HepG2 (cell line): ENCODE results near the gene PLPPR3. TPM values are rescaled to one million over a fixed set of nuclear protein-coding genes. Genes with fewer than 3 reads are reported as not detected.
A peak's percentile ranks its signal among the peaks of the same experiment; 100 is the strongest.

Source experiments
- EED ChIP-seq: sonication (generic); formaldehyde crosslinking; IDR thresholded peaks from 2 replicates; pipeline ENCODE4 v1.5.0; 2020; ENCODE audit warnings: mild to moderate bottlenecking, missing genetic modification reagents
- HNRNPLL ChIP-seq: fragments of 200-400 bp; formaldehyde crosslinking; IDR thresholded peaks from 2 replicates; pipeline ENCODE4 v1.6.1; 2017; ENCODE audit warnings: mild to moderate bottlenecking, low read depth, low read length; ENCODE audit not compliant: poor library complexity, severe bottlenecking
- POLR2AphosphoS2 ChIP-seq: IDR thresholded peaks from 2 replicates; pipeline ENCODE4 v1.6.1; 2011; ENCODE audit warnings: low read depth, low read length, improper control_type of control experiment
- ZNF143 ChIP-seq: sonication (generic); formaldehyde crosslinking; IDR thresholded peaks from 2 replicates; pipeline ENCODE4 v1.4.0; 2020; ENCODE audit warnings: missing genetic modification reagents
- polyA plus RNA-seq, 8 experiments: library from polyadenylated mRNA; depleted of rRNA in 3 of 8; stranded (reverse) in 7 of 8; unstranded in 1 of 8; fragments of >200 nt; fragmentation: Illumina TruSeq in 4 of 8; extraction: Trizol in 4 of 8; gene quantifications; 2 replicates each; pipeline versions ENCODE4 v1.2.1 to v1.2.3, GENCODE V29; 2011 to 2016; ENCODE audit warnings: low read depth in 4 of 8, missing spikeins in 1 of 8, mixed read lengths in 1 of 8; ENCODE audit not compliant: insufficient read depth in 1 of 8
- total RNA-seq, 5 experiments: library from RNA; depleted of rRNA; stranded (reverse); fragments of >200 nt; fragmentation: Illumina TruSeq; extraction: Trizol; gene quantifications; 2 replicates each; pipeline ENCODE4 v1.2.3, GENCODE V29; 2016; ENCODE audit warnings: low read depth in 1 of 5
- TF ChIP-seq, protein P1 (sequence below): sonication (generic); formaldehyde crosslinking; IDR thresholded peaks from one replicate; pipeline ENCODE4 v1.5.1; 2020; ENCODE audit warnings: mild to moderate bottlenecking, missing genetic modification reagents; ENCODE audit errors: not compliant biosample characterization
- TF ChIP-seq, protein P2 (sequence below): sonication (generic); formaldehyde crosslinking; IDR thresholded peaks from 2 replicates; pipeline ENCODE4 v1.5.1; 2020; ENCODE audit warnings: mild to moderate bottlenecking, missing genetic modification reagents, moderate library complexity

The PLPPR3 gene
- total and polyA plus RNA-seq, 2 of the 13 experiments (the other 11 are each of a cell fraction or from before 2014, with no cell fraction given), result 0.07 to 0.16 TPM

DNA sequence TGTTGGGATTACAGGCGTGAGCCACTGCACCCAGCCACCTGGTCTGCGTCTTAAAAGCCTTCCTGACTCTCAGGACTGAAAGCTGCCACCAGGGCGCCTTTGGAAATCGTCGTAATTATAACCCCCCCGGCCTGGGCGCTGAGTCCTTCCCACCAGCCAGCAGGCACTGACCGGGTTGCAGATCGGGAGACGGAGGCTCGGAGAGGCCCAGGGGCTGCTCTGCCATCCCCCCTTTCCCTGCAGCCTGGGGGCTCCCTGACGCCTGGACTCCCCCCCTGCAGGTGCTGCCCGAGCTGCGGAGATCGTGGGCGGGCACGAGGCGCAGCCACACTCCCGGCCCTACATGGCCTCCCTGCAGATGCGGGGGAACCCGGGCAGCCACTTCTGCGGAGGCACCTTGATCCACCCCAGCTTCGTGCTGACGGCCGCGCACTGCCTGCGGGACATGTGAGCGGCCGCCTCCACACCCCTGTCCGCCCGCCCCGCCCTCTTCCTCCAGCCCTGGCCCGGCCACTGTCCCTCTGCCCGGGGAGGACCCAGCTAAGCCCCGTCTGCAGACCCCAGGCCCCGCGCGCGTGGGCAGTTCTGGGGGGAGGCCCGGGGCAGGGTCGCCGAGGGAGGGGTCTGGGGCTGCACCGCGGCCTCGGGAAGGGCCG lies 21.6 kb upstream of the PLPPR3 start (continued):
- TF ChIP-seq, protein P1, sequence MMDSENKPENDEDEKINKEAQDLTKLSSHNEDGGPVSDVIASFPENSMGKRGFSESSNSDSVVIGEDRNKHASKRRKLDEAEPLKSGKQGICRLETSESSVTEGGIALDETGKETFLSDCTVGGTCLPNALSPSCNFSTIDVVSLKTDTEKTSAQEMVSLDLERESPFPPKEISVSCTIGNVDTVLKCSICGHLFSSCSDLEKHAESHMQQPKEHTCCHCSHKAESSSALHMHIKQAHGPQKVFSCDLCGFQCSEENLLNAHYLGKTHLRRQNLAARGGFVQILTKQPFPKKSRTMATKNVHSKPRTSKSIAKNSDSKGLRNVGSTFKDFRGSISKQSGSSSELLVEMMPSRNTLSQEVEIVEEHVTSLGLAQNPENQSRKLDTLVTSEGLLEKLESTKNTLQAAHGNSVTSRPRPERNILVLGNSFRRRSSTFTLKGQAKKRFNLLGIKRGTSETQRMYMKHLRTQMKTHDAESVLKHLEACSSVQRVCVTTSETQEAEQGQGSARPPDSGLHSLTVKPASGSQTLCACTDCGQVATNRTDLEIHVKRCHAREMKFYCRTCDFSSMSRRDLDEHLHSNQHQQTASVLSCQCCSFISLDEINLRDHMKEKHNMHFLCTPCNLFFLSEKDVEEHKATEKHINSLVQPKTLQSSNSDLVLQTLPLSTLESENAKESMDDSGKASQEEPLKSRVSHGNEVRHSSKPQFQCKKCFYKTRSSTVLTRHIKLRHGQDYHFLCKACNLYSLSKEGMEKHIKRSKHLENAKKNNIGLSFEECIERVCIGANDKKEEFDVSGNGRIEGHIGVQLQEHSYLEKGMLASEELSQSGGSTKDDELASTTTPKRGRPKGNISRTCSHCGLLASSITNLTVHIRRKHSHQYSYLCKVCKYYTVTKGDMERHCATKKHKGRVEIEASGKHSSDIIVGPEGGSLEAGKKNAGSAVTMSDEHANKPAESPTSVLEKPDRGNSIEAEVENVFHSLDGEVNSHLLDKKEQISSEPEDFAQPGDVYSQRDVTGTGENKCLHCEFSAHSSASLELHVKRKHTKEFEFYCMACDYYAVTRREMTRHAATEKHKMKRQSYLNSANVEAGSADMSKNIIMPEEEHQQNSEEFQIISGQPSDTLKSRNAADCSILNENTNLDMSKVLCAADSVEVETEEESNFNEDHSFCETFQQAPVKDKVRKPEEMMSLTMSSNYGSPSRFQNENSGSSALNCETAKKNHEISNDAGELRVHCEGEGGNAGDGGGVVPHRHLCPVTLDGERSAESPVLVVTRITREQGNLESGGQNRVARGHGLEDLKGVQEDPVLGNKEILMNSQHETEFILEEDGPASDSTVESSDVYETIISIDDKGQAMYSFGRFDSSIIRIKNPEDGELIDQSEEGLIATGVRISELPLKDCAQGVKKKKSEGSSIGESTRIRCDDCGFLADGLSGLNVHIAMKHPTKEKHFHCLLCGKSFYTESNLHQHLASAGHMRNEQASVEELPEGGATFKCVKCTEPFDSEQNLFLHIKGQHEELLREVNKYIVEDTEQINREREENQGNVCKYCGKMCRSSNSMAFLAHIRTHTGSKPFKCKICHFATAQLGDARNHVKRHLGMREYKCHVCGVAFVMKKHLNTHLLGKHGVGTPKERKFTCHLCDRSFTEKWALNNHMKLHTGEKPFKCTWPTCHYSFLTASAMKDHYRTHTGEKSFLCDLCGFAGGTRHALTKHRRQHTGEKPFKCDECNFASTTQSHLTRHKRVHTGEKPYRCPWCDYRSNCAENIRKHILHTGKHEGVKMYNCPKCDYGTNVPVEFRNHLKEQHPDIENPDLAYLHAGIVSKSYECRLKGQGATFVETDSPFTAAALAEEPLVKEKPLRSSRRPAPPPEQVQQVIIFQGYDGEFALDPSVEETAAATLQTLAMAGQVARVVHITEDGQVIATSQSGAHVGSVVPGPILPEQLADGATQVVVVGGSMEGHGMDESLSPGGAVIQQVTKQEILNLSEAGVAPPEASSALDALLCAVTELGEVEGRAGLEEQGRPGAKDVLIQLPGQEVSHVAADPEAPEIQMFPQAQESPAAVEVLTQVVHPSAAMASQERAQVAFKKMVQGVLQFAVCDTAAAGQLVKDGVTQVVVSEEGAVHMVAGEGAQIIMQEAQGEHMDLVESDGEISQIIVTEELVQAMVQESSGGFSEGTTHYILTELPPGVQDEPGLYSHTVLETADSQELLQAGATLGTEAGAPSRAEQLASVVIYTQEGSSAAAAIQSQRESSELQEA, result peak; percentile 39
- TF ChIP-seq, protein P2, sequence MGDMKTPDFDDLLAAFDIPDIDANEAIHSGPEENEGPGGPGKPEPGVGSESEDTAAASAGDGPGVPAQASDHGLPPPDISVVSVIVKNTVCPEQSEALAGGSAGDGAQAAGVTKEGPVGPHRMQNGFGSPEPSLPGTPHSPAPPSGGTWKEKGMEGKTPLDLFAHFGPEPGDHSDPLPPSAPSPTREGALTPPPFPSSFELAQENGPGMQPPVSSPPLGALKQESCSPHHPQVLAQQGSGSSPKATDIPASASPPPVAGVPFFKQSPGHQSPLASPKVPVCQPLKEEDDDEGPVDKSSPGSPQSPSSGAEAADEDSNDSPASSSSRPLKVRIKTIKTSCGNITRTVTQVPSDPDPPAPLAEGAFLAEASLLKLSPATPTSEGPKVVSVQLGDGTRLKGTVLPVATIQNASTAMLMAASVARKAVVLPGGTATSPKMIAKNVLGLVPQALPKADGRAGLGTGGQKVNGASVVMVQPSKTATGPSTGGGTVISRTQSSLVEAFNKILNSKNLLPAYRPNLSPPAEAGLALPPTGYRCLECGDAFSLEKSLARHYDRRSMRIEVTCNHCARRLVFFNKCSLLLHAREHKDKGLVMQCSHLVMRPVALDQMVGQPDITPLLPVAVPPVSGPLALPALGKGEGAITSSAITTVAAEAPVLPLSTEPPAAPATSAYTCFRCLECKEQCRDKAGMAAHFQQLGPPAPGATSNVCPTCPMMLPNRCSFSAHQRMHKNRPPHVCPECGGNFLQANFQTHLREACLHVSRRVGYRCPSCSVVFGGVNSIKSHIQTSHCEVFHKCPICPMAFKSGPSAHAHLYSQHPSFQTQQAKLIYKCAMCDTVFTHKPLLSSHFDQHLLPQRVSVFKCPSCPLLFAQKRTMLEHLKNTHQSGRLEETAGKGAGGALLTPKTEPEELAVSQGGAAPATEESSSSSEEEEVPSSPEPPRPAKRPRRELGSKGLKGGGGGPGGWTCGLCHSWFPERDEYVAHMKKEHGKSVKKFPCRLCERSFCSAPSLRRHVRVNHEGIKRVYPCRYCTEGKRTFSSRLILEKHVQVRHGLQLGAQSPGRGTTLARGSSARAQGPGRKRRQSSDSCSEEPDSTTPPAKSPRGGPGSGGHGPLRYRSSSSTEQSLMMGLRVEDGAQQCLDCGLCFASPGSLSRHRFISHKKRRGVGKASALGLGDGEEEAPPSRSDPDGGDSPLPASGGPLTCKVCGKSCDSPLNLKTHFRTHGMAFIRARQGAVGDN, result peak; percentile 81
- no peak for TF ChIP-seq ZNF143
- 0 out of 2 replicates have a peak, but pooled peaks have one; percentile 71 for TF ChIP-seq EED (CRISPR knock-in tag)
- TF ChIP-seq POLR2AphosphoS2, result no peak
- peak; percentile 24 for TF ChIP-seq HNRNPLL
